Mesenchymal stem cell (in vitro differentiated cells and primary cell): ENCODE data around the gene IFIT3.
A peak's percentile ranks its signal among the peaks of the same experiment; 100 is the strongest.

ENCODE experiments used
- DNase-seq: peaks from one replicate; pipeline ENCODE4 v3.0.0-alpha.2; 2013
- H2AFZ ChIP-seq: one replicate; pipeline ENCODE4 v1.6.1; 2013; ENCODE audit warnings: low read depth, mild to moderate bottlenecking, control low read depth, inconsistent platforms, low read length, moderate library complexity
- H2AK5ac ChIP-seq: 2 replicates; pipeline ENCODE4 v1.6.1; 2013; ENCODE audit warnings: low read length, moderate library complexity, mild to moderate bottlenecking, inconsistent platforms; ENCODE audit not compliant: severe bottlenecking
- H2BK120ac ChIP-seq: one replicate; pipeline ENCODE4 v1.6.1; 2013; ENCODE audit warnings: low read depth, mild to moderate bottlenecking, inconsistent platforms, low read length, moderate library complexity
- H2BK12ac ChIP-seq, 2 experiments: one replicate each; pipeline ENCODE4 v1.6.1; 2013; ENCODE audit warnings: inconsistent platforms in 2 of 2, low read length in 2 of 2, mild to moderate bottlenecking in 2 of 2, moderate library complexity in 2 of 2, control low read depth in 1 of 2
- H2BK15ac ChIP-seq: one replicate; pipeline ENCODE4 v1.6.1; 2013; ENCODE audit warnings: mild to moderate bottlenecking, low read depth, inconsistent platforms; ENCODE audit not compliant: poor library complexity, severe bottlenecking
- H2BK5ac ChIP-seq: 2 replicates; pipeline ENCODE4 v1.6.1; 2013; ENCODE audit warnings: low read depth, mild to moderate bottlenecking, low read length, control low read depth, inconsistent platforms; ENCODE audit not compliant: poor library complexity, severe bottlenecking
- H3K14ac ChIP-seq, 2 experiments: one replicate each; pipeline ENCODE4 v1.6.1; 2013; ENCODE audit warnings: inconsistent platforms in 2 of 2, low read length in 2 of 2, control low read depth in 1 of 2, mild to moderate bottlenecking in 1 of 2, moderate library complexity in 1 of 2
- H3K18ac ChIP-seq, 2 experiments: one replicate each; pipeline ENCODE4 v1.6.1; 2013; ENCODE audit warnings: inconsistent platforms in 2 of 2, low read length in 2 of 2, control low read depth in 1 of 2, low read depth in 1 of 2, mild to moderate bottlenecking in 1 of 2
- H3K23ac ChIP-seq, 2 experiments: one replicate each; pipeline ENCODE4 v1.6.1; 2013; ENCODE audit warnings: inconsistent platforms in 2 of 2, low read length in 2 of 2, mild to moderate bottlenecking in 2 of 2, moderate library complexity in 2 of 2, control low read depth in 1 of 2
- H3K27ac ChIP-seq: 2 replicates; pipeline ENCODE4 v1.5.1; 2013; ENCODE audit warnings: mild to moderate bottlenecking, moderate library complexity, low read length, control low read depth, inconsistent platforms; ENCODE audit not compliant: poor library complexity, severe bottlenecking
- H3K27me3 ChIP-seq, 2 experiments: 2 replicates each; pipeline versions ENCODE4 v1.6.1 to v1.7.0; 2013; ENCODE audit warnings: low read length in 2 of 2, mild to moderate bottlenecking in 2 of 2, moderate library complexity in 2 of 2, control low read depth in 1 of 2, inconsistent platforms in 1 of 2; ENCODE audit not compliant: control insufficient read depth in 1 of 2, insufficient read depth in 1 of 2
- H3K36me3 ChIP-seq, 2 experiments: 2 replicates each; pipeline versions ENCODE4 v1.6.1 to v1.7.0; 2013; ENCODE audit warnings: low read length in 2 of 2, control low read depth in 1 of 2, inconsistent platforms in 1 of 2, low read depth in 1 of 2, mild to moderate bottlenecking in 1 of 2; ENCODE audit not compliant: insufficient read depth in 2 of 2, control insufficient read depth in 1 of 2
- H3K4ac ChIP-seq, 2 experiments: one replicate each; pipeline ENCODE4 v1.6.1; 2013; ENCODE audit warnings: inconsistent platforms in 2 of 2, low read length in 2 of 2, mild to moderate bottlenecking in 2 of 2, moderate library complexity in 2 of 2, control low read depth in 1 of 2, low read depth in 1 of 2
- H3K4me1 ChIP-seq: 2 replicates; pipeline ENCODE4 v1.6.1; 2013; ENCODE audit warnings: low read depth, low read length, control low read depth; ENCODE audit not compliant: control insufficient read depth, insufficient read depth
- H3K4me2 ChIP-seq: 2 replicates; pipeline ENCODE4 v1.6.1; 2013; ENCODE audit warnings: low read length, mild to moderate bottlenecking, inconsistent platforms; ENCODE audit not compliant: poor library complexity, severe bottlenecking
- H3K4me3 ChIP-seq, 2 experiments: 2 replicates each; pipeline versions ENCODE4 v1.5.1 to v1.7.0; 2013; ENCODE audit warnings: low read length in 2 of 2, mild to moderate bottlenecking in 2 of 2, control low read depth in 1 of 2, low read depth in 1 of 2; ENCODE audit not compliant: insufficient read depth in 1 of 2
- H3K79me1 ChIP-seq: replicated peaks from 2 replicates; pipeline ENCODE4 v1.6.1; 2013; ENCODE audit warnings: mild to moderate bottlenecking, control low read depth, low read length, inconsistent platforms; ENCODE audit not compliant: poor library complexity, severe bottlenecking
- H3K9ac ChIP-seq: 2 replicates; pipeline ENCODE4 v1.7.0; 2013; ENCODE audit warnings: mild to moderate bottlenecking, low read length, moderate library complexity
- H3K9me3 ChIP-seq: 2 replicates; pipeline ENCODE4 v1.7.0; 2013; ENCODE audit warnings: mild to moderate bottlenecking, low read length; ENCODE audit not compliant: control insufficient read depth
- H4K8ac ChIP-seq: one replicate; pipeline ENCODE4 v1.6.1; 2013; ENCODE audit warnings: inconsistent platforms, mild to moderate bottlenecking, low read length, moderate library complexity
- H4K91ac ChIP-seq: one replicate; pipeline ENCODE4 v1.6.1; 2013; ENCODE audit warnings: mild to moderate bottlenecking, low read length, inconsistent platforms
- WGBS: methylation state at CpG from one replicate; pipeline ENCODE4 v1.1.7; 2013; ENCODE audit warnings: mixed read lengths; 5-methylcytosine and 5-hydroxymethylcytosine counted together

The IFIT3 gene

GRCh38 chr10:89343089-89343767, 15.4 kb downstream of the IFIT3 start:
- H3K4me2 ChIP-seq = no peak overlapping the region
- no peak overlapping the region for H4K91ac ChIP-seq
- H4K8ac ChIP-seq = no peak overlapping the region
- peak overlapping the region; percentile 77 for H2AK5ac ChIP-seq
- no peak overlapping the region for H3K4me3 ChIP-seq
- no peak overlapping the region for H2BK5ac ChIP-seq
- peaks cover 2 to 38% of the 10 kb centered on the region in 2 experiments for H3K36me3 ChIP-seq
- no peak overlapping the region for H3K4ac ChIP-seq
- WGBS = 86% methylated on average over 5 of the region's 5 CpGs
- H2BK12ac ChIP-seq = no peak overlapping the region
- H3K4me1 ChIP-seq = peaks cover 6% of the 10 kb centered on the region
- H3K27me3 ChIP-seq = no peaks in the 10 kb centered on the region
- H3K18ac ChIP-seq = no peak overlapping the region
- no peak overlapping the region for H3K23ac ChIP-seq
- H3K14ac ChIP-seq = no peak overlapping the region
- no peak overlapping the region for H3K27ac ChIP-seq
- H3K79me1 ChIP-seq = peaks cover 9% of the 10 kb centered on the region
- H3K9me3 ChIP-seq = no peaks in the 10 kb centered on the region
- DNase-seq = no peak
- peak overlapping the region; percentile 31 for H3K9ac ChIP-seq
- H2AFZ ChIP-seq = no peak overlapping the region
- H2BK120ac ChIP-seq = no peak overlapping the region
- no peak overlapping the region for H2BK15ac ChIP-seq

GRCh38 chr10:89344156-89344555, 16.4 kb downstream of the IFIT3 start:
- Histone ChIP-seq H4K8ac (no peak overlapping the region), H3K9me3 (no peaks in the 10 kb centered on the region), H3K14ac (no peak overlapping the region), H3K36me3 (peaks cover 2 to 29% of the 10 kb centered on the region in 2 experiments), H3K23ac (no peak overlapping the region), H3K4me2 (no peak overlapping the region), H2AK5ac (no peak overlapping the region), H3K18ac (no peak overlapping the region), H2BK5ac (no peak overlapping the region), H3K27ac (no peak overlapping the region), H3K79me1 (peaks cover 6% of the 10 kb centered on the region), H3K27me3 (no peaks in the 10 kb centered on the region), H2BK120ac (no peak overlapping the region), H3K4me1 (peaks cover 6% of the 10 kb centered on the region), H3K4ac (no peak overlapping the region), H4K91ac (no peak overlapping the region), H2BK12ac (no peak overlapping the region), H3K9ac (no peak overlapping the region), H3K4me3 (no peak overlapping the region), H2BK15ac (no peak overlapping the region), H2AFZ (no peak overlapping the region)
- WGBS = 88% methylated on average over 2 of the region's 2 CpGs
- no peak for DNase-seq

DNA sequence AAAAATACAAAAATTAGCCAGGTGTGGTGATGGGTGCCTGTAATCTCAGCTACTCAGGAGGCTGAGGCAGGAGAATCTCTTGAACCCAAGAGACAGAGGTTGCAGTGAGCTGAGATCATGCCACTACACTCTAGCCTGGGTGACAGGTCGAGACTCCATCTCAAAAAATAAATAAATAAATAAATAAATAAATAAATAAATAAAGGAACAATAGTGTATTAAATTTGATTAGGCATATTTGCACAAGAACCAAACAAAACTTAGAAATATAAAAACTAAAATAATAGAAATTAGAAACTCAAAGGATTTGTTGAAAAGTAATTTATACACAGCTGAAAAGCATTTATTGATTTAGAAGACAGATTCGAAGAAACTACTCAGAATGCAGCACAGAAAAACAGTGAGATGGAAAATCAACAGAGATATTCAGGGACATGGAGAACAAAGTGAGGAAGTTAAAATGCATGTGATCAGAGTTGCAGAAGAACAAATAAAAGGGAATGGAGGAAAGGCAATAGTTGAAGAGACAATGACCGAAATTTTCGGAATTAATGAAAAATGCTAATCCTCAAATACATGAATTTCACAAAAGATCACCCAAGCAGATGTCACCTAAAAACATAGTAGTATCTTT, 17.7 kb downstream of the IFIT3 start:
- no peaks in the 10 kb centered on the region for H3K27me3 ChIP-seq
- no peak overlapping the region for H2AK5ac ChIP-seq
- 100% methylated on average over 1 of the region's 4 CpGs for WGBS
- H3K4ac ChIP-seq = no peak overlapping the region
- H3K36me3 ChIP-seq = peaks cover 2 to 18% of the 10 kb centered on the region in 2 experiments
- no peak overlapping the region for H3K9ac ChIP-seq
- no peak overlapping the region for H3K18ac ChIP-seq
- no peak for DNase-seq
- H2BK15ac ChIP-seq = no peak overlapping the region
- H3K27ac ChIP-seq = no peak overlapping the region
- no peak overlapping the region for H3K4me3 ChIP-seq
- H3K79me1 ChIP-seq = peaks cover 3% of the 10 kb centered on the region
- no peak overlapping the region for H2BK120ac ChIP-seq
- no peak overlapping the region for H2BK5ac ChIP-seq
- no peak overlapping the region for H4K8ac ChIP-seq
- H4K91ac ChIP-seq = no peak overlapping the region
- no peak overlapping the region for H3K14ac ChIP-seq
- no peak overlapping the region for H3K23ac ChIP-seq
- no peak overlapping the region for H2BK12ac ChIP-seq
- no peak overlapping the region for H3K4me2 ChIP-seq
- no peaks in the 10 kb centered on the region for H3K9me3 ChIP-seq
- peaks cover 10% of the 10 kb centered on the region for H3K4me1 ChIP-seq
- H2AFZ ChIP-seq = no peak overlapping the region

DNA sequence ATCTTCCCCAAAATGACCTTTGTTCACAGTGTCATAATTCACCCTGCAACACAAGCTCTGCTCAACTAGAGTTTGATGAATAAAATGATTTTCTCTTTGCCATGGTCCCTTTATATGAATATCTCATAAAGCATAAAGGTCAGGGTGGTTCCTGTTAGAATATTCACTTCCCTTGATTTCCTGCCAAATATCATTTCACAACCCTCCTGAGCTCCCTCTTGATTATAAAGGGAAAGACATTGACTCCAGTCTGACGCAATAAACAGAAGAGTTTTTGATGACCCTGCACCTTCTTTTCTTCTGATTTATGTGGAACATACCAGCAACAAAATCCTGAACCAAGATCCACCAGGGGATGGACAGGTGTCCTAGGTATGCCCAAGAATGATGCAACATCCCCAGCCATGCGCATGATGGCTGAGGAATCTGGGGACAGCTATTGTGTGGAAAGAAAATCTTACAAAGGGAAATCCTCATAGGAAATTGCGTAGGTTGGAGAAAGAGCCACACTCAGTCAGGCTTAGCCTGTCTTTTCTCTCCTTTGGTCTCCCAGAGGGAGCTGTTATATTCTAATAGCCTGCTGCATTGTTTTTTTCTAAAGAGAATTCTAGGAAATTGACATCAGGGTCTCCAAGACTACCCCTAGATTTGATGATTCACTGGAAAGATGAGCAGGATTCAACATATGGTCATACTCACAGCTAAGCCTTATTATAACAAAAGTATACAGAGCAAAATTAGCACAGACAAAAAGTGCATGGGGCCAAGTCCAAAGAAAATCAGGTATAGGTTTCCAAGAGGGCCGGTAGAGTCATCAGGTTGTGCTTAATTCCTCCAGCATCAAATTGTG, 18.8 kb downstream of the IFIT3 start:
- H3K9me3 ChIP-seq = no peaks in the 10 kb centered on the region
- H3K79me1 ChIP-seq = no peaks in the 10 kb centered on the region
- no peak overlapping the region for H2AFZ ChIP-seq
- H3K4me2 ChIP-seq = no peak overlapping the region
- H3K4me3 ChIP-seq = no peak overlapping the region
- H3K27me3 ChIP-seq = no peaks in the 10 kb centered on the region
- no peak overlapping the region for H2BK12ac ChIP-seq
- peaks cover 0 to 7% of the 10 kb centered on the region in 2 experiments for H3K36me3 ChIP-seq
- H3K9ac ChIP-seq = no peak overlapping the region
- no peak overlapping the region for H2BK15ac ChIP-seq
- DNase-seq = no peak
- H3K23ac ChIP-seq = no peak overlapping the region
- peak overlapping the region; percentile 19 for H2AK5ac ChIP-seq
- H3K4ac ChIP-seq = no peak overlapping the region
- no peak overlapping the region for H3K18ac ChIP-seq
- no peak overlapping the region for H4K8ac ChIP-seq
- H4K91ac ChIP-seq = no peak overlapping the region
- no peak overlapping the region for H3K14ac ChIP-seq
- no peak overlapping the region for H2BK120ac ChIP-seq
- 95% methylated on average over 4 of the region's 4 CpGs for WGBS
- no peak overlapping the region for H3K27ac ChIP-seq
- no peak overlapping the region for H2BK5ac ChIP-seq
- H3K4me1 ChIP-seq = peaks cover 9% of the 10 kb centered on the region
